Erythroblast (primary cell): ENCODE data around the gene CCT5.

ENCODE experiments used
- GATA1 ChIP-seq: IDR thresholded peaks from 2 replicates; pipeline ENCODE4 v1.6.1; 2011; ENCODE audit warnings: low read depth, mild to moderate bottlenecking, control low read depth, low read length, moderate library complexity
- POLR2A ChIP-seq: IDR thresholded peaks from 2 replicates; pipeline ENCODE4 v1.6.1; 2011; ENCODE audit warnings: mild to moderate bottlenecking, low read length

GRCh38 chr5:10259899-10260298 lies 9.8 kb downstream of the CCT5 start:
- TF ChIP-seq POLR2A (no peak), GATA1 (no peak)
